HG03439 (cell line): ENCODE data around the gene RAD51B.

Source experiments
- ATAC-seq: cut with Tn5 transposase; IDR thresholded peaks from one replicate; pipeline ENCODE4 v1.9.1; 2021; ENCODE audit warnings: mild to moderate bottlenecking, moderate library complexity; ENCODE audit not compliant: unreplicated experiment

Gene RAD51B

DNA sequence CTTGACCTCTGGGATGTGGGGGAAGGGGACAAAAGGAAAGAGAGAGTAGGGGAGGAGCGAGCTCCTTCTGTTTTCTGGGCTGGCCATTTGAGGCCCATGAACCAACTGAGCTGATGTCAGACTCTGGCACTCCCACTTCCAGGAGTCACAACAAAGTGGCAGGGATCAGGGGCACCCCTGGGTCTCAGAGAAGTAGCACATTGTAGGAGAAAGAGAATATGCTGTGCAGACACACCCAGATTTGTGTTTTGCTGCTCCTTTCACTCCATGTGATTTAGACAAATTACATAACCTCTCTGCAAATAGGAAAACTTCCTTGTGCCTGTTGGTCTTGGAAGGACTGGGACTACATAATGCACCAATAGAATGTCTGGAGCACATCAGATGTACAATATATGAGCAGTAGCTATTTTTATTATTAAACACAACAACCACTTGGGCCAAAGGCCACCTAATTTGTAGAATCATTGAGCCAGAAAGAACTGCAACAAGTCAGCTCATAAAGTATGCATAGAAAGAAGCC lies 707.8 kb downstream of the RAD51B start:
- no peak for ATAC-seq

DNA sequence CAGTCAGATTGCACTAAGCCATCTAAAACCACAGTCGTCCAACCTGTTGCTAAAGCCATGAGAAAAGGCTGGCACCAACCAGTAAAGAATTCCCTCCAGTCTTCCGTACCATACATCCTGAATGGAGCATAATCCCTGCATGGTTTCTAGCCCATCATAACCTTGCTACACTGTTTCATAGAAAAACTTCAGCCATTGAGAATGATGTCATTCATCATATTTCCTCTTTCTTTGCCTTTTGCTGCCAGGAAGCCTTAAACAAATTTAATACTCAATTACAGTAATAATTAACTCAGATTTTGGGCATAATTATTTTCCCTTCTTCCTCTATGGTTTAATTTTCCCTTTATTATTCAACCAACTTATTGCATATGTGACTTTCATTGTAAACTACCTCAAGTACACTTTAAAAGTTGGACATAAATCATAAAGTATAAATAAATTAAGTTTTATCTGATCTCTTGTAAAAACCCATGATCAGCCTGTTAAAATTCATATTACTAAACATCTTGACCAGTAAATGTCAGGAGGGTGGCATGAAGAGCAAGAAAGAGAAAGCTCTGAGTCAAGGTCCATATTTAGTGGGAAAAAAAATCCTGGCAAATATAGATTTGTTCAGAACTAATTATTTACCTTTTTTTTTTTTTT lies 708.6 kb downstream of the RAD51B start:
- no peak for ATAC-seq

DNA sequence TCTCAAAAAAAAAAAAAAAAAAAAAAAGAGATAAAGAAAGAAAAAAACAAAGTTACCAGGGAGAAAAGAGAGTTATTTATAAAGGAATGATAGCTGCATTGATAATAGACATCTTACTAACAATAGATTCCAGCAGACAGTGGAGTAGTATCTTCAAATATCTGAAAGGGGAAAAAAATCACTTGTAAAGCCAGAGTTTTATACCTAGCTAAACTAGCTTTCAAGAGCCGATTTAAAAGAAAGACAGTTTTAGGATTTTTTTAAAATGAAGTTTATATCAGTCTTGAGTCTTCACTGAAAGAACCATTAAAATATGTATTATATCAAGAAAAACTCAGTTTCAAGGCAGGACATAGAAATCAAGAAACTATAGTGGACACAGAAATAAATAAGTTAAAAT lies 710.9 kb downstream of the RAD51B start:
- no peak for ATAC-seq

DNA sequence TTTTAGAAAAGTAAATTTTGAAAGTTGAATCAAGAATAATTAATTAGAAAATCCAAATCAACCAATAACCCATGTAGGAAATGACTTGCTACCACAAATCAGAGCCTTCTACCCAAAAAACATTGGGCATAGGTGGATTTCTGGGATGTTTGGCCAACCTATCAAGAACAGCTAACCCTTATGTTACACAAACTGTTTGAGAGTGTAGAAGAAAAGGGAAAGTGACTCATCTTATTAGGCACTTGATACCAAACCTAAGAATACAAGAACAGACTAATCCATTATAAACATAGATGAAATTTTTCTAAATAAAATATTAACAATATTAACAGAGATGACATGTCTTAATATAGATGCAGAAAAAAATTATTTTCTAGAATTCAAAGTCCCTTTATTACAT lies 712.9 kb downstream of the RAD51B start:
- ATAC-seq: no peak

DNA sequence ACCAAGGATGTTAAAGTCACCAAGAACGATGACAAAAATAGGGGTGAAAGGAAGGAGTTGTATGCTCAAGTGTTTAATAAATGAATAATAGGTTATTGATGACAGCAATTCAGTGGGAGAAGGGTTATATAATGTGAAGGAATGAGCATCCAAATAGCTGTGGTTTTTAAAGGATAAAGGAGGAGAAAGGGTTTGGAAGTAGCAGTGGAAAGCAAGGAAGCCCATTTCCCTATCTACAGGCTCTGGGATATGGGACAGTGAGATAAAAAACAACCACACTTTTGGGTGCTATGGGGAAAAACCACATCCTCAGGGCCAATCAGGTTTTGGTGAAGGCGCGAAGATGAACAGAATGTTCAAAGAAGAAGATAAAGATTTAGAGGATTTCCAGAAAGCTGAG lies 714.7 kb downstream of the RAD51B start:
- ATAC-seq: no peak

DNA sequence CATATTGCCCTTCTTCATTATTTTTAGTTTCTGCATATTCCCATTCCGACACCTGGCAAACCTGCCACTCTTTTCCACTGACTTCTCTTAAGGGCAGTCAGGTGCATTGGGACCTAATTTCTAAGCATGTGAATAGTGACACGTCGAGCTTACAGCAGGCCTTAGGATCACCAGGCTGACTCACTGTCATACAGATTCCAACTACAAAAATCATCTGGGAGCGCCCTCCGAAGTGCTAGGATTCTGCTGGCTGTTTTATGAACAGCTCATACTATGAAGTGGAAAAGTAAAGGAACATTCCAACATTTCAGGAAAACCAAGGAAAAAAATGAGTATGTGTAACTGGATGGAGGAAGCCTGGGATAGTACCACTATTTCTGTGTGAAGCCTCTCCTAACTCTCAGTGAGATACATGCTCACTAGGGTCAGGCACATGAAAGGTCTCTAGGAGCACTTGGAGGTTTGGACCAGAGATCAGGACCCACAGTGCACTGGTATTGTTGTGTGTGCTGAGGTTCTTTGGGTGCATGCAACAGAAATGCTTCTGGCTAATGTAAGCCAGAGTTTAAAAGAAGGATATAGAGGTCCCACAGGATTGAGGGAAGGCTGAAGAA lies 715.9 kb downstream of the RAD51B start:
- no peak for ATAC-seq

DNA sequence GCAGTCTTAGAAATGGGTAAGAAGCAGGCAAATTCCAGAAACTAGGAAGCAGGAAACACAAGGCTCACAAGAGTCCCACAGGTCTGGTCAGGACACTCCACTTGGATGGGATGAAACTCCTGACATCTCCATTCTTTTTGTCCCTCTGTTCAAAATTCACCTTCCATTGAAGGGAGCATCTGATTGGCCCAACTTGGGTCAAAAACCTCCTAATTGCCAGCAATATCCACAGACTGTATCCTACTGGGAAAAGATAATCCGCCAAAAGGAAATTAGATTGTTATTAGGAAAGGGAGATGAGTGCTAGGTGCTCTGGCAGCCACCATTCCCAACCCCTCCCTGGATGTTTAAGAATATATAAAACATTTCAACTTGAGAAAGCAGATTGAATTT lies 716.4 kb downstream of the RAD51B start:
- ATAC-seq: no peak

DNA sequence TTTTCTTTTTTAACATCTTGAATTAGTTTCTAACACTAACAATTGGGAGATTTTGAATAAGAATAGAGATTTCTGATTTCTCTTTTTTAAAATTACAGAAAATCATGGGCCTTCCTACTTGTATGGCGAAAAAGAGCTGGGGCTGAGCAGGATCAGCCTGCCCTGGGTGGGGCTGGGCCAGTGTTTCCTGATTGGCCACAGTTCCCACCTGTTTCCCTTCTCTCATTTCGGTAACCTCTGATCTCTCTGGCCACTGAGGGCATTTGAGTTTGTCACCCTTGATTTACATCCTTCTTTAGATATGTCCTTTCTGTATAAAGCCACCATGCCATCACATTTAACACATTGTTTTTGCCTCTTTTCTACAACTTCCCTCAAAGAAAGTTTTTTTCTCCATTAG lies 719.1 kb downstream of the RAD51B start:
- no peak for ATAC-seq

DNA sequence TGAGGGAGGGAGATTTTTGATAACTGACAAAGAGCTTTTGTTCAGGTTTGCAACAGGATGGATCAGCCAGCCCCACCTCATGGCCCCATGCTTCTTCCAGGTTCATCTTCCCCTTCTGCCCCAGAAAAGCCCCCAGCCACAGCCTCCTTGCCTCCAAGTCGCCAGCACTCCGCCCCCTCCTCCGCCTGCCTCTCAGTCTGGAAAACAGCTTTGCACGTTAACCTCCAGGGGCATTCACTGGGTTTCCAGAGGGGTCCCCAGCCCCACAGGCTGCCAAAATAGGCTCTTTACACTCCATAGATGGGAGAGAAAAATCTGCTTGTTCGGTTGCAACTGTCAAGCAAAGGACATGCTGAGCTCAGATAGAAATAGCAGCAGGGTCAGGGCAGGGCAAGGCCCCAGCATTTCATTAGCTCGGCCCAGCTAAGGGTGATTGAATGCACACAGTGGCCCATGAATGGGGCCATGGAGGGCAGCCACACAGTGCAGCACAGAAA lies 719.7 kb downstream of the RAD51B start:
- no peak for ATAC-seq

DNA sequence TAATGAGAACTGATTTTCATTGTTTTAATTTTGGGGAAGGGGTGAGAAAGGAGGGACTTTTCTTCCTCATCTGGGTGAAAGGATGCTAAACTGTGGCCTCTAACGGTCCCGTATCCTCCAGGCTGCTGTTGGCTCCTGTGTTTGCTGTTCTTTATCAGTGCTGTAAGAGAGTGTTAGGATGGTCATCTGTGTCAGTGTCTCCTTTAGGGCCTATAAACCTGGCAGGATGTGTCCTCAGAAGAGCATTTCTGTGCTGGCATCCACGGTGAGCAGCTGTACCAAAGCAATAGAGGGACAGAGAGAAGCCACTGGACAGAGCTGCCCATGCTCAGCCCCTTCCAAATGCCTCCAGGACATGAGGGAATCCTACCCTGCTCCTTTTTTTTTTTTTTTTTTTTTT lies 720.2 kb downstream of the RAD51B start:
- ATAC-seq: no peak

DNA sequence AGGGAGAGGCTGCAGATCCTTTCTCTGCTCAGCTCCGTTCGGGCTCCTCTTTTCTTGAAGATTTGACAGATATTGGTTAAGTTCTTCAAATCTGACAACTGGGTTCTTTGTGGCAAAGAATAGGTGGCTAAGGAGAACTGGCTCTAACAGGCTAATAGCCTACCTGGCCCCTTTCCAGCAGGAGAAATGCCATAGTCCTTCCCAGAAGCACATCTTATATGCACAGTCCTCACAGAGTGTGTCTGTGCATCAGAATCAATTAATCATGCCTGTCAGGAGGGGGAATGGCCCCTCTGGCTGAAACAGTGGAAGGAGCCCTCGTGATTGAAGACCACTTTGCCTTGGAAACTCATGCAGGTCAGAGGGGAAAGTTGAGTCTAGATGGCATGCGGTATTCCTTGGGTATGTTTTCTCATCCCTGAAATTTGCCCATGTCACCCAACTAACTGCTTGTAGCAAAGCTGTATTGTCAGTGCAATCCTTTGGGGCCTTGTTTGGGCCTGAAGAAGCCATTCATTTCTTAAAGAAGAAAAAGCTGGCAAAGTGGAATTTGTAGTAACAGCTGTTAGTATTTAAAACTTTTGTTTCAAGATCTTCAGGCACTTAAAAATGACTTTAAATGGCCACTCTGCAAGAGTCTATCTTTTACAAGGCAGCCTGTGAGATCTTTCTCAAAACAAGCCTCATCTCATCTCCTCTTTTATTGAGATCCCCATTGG lies 721.8 kb downstream of the RAD51B start:
- no peak for ATAC-seq

DNA sequence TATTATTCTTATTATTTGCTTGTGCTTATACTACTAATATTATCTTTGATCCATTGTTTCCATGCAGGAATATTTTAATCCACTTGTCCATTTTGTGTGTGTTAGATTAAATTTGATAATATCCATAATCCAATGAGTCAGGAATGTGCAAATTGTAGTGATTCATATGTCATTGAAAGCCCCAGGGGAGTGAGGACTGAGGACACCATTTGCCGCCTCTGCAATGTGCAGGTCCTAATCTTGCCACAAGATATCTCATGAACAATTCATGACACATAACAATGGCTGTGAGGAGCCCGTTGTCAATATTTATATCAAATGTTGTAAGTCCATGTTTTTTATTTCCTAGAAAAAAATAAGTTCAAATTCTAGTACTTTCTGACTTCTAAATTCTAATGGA lies 722.8 kb downstream of the RAD51B start:
- ATAC-seq: no peak

DNA sequence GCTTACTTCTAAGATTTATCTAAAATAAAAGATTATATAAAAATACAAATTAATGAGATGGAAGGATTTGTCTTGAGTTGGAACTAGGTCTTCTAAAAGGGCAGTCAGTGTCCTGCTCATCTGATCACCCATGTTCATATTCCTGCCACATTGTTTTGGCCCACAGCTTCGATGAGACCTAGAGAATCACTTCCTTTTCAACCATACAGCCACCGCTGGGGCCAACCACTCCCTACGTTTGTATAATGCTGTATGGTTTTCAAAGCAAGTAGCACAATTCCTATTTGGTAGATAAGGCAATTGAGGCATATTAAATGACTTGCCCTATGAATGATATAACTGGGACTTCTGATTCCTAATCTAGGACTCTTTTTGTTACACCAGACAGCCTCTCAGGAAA lies 723.9 kb downstream of the RAD51B start:
- no peak for ATAC-seq

DNA sequence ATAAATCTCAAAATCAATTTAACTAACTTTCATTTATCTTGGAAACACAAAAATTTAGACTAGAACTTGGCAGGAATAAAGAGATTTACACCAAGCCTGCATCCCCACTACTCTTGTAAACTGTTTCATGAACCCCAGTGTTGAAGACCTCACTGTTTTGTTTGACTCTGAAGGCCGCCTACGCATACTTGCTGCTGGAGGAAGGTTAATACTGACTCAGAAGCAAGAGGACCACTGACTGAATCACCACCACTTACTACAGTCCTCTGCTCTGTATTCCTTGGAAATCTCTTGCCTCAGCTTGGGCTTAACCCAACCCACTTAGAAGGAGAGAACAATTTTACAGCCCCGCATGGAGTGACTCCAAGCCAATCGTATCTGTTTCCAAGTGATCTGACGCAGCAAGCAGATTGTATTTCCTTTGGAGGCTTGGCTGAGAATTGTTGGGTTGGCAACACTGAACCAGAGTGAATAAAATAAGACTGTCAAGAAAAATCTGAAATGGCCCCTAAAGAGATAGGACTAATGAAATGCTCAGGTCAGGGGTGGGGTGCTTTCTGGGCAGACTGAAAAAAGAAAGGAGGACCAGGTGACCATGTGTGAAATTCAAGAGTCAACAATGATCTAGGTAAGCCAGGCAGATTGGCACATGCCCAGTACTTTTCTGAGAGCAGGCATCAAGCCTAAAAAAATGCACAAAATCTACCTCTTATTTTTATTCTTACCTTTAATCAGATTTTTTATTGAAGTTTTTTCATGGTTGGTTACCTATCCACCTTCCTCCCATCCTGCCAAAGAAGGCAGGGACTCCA lies 724.7 kb downstream of the RAD51B start:
- no peak for ATAC-seq

DNA sequence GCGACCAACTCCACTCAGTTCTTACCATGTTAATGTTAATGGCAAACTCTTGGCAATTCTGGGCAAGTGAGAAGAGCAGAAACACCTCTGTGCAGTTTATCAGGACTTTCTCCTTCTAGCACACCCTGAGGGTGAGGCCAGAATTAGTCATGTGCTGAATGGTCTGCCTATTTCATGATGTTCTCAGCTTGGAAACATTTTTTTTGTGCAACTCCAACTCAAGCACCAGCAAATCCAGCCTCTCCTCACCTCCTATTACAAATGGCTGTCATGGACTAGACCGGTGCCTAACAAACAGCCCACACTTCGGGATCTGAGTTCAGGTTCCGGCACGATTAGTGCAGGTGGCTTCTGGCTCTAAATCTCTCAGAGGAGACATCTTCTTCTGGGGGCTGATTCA lies 727.3 kb downstream of the RAD51B start:
- ATAC-seq: no peak

DNA sequence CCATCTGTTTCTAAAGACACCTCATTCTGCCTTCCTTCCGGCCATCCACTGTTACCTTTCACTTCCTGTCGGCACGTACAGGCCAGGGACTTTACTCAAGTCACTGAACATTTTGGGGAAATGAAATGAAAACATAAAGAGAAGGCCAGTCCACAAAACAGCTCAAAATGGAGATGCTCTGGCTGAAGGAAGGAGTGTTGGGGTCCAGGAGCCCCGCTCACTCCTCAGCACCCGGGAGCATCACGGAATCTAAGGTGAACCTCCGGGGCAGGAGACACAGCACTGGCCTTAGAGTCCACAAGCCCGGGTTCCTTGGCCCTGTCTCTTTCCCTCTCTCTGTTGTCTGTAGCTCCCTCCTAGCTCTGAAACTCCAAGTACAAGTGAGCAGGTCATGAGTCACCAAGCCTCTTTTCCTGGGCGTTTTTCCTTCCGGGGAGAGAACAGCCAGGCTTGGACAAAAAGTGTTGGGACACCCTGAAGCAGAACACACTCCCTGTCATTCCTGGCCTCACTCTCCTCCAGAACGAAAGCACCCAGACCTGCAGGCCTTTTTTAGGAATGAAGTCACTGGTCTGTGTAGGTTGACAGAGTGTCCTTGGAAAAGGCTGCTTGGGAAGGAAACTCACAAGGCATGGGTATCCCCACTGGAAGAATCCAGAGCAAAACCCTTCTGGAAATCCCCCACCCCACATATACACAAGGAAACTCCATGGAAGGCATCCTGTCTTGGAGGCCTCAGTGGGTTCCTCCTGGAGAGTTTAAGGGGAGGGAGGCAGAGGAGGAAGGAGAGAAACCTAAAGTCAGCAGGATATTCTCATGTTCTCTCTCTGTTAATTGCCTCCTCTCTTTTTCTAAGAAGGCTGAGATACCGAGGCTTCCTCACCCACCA lies 728.0 kb downstream of the RAD51B start:
- no peak for ATAC-seq

DNA sequence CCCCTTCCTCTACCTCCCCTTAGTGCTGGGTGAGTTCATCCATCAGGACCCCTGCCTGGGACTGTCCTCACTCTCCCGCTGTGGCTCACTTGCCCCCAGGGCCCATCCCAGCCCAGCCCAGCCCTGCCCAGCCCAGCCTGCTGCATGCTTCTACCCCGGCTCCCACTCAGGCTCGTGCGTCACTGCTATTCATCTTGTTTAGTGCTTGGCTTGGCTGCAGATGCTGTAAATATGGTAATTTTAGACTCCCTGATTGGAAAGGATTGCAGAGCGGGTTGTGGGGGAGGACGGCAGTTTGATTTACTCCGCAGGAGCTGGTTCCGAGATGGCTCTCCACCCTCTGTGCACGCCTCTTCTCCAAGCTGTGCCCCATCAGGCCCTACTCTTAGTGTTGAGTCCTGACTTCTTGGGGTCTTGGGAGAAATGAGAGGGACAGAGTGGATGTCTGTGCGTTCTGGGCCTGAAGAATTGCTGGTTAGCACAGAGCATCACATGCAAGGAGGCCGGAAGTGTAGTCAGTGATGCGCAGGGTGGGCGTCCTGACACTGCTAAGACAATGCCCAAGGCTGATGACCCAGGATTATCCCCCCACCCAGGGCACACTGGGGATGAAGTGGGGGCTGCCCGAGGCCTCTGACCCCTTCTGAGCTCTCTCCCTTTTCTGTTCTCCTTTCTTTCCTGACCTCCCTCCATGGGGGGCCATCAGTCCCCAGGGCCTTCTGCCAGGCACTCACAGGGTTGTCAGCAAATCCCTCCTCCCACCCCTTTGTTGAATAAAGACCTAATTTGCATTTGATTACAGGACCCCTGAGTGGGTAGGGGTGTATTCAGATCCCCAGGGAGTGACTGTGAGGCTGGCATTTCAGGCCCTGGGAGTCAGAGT lies 728.9 kb downstream of the RAD51B start:
- no peak for ATAC-seq

DNA sequence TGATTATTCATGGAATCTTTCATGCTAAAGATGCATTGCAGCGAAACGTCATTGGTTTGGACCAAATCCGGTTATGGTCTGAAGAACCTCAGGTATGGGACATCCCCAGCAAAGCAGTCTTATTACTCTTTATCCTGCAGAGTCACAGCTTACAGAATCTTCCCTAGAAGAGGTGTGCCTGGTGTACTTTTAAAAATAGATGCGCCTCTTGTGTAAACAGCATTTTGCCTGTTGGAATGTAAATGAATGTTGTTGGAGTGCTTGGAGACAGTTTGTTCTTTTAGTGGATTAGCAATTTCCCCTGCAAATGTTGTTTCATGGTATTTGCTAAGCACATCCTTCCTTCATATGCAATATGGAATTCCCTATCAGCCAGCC lies 730.7 kb downstream of the RAD51B start:
- ATAC-seq: no peak

DNA sequence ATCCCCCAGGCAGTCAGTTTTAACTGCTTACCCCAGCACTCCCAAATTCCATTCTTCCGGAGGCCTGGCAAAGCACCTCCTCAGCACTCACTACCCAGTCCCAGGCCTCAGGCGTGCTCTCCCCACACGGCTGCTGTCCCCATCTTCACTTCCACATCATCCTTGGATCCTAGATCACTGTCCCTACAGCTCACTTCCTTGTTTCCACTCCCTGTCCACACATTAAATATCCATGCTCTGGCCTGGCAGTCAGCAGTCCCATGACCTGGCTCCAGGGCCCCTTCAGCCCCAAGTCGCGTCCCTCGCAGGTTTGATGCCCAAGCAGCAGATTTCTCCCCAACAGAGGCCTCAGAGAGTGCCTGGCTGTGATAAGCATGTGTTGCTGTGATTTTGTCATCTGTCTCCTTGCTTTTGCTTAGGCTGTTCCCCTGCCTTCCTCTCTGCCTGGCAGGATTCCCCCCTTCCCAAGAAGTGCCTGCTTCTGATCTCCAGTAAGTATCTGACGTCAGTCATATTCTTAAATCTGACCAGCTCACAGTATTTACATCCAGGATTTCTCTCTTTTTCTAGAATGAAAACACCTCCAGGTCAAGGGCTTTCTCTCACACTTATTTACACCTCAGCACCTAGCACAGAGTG lies 731.6 kb downstream of the RAD51B start:
- no peak for ATAC-seq
